Fibroblast of lung (primary cell): ENCODE measurements around the gene ACVR2B. TPM values are rescaled to one million over a fixed set of nuclear protein-coding genes. Genes with fewer than 3 reads are reported as not detected.
A peak's percentile ranks its signal among the peaks of the same experiment; 100 is the strongest.

Experiments
- DNase-seq, 2 donors: peaks; one replicate each; pipeline versions ENCODE4 v3.0.0 to v3.0.0-alpha.2; 2010; ENCODE audit warnings: low read depth in 2 of 2
- H2AFZ ChIP-seq: 2 replicates; pipeline ENCODE4 v1.5.1; 2012; ENCODE audit warnings: low read length, control low read depth, inconsistent platforms
- H3K27ac ChIP-seq: 2 replicates; pipeline ENCODE4 v1.5.1; 2011; ENCODE audit warnings: low read length, control low read depth; ENCODE audit not compliant: insufficient read depth
- H3K27me3 ChIP-seq: 2 replicates; pipeline ENCODE4 v1.5.1; 2011; ENCODE audit warnings: mild to moderate bottlenecking, low read length; ENCODE audit not compliant: control insufficient read depth, insufficient read depth
- H3K36me3 ChIP-seq: 2 replicates; pipeline ENCODE4 v1.5.1; 2011; ENCODE audit warnings: low read length; ENCODE audit not compliant: control insufficient read depth, insufficient read depth
- H3K4me1 ChIP-seq: 2 replicates; pipeline ENCODE4 v1.5.1; 2011; ENCODE audit warnings: low read length; ENCODE audit not compliant: control insufficient read depth, insufficient read depth; ENCODE audit errors: extremely low read depth
- H3K4me2 ChIP-seq: 2 replicates; pipeline ENCODE4 v1.5.1; 2011; ENCODE audit warnings: low read length, control low read depth; ENCODE audit not compliant: insufficient read depth; ENCODE audit errors: extremely low read depth
- H3K4me3 ChIP-seq, 4 experiments: fragments of 200-600 bp in 1 of 4; sonication (generic) in 1 of 4; replicated peaks in 1 of 4; 2 replicates each; pipeline ENCODE4 v1.5.1; 2011 to 2016; ENCODE audit warnings: low read length in 4 of 4, low read depth in 3 of 4, mild to moderate bottlenecking in 3 of 4, control low read depth in 2 of 4, inconsistent platforms in 1 of 4, mixed read lengths in 1 of 4; ENCODE audit not compliant: insufficient read depth in 1 of 4; ENCODE audit errors: control extremely low read depth in 1 of 4
- H3K79me2 ChIP-seq: 2 replicates; pipeline ENCODE4 v1.5.1; 2012; ENCODE audit warnings: mild to moderate bottlenecking, low read length, inconsistent platforms; ENCODE audit not compliant: control insufficient read depth, insufficient read depth
- H3K9ac ChIP-seq: 2 replicates; pipeline ENCODE4 v1.5.1; 2011; ENCODE audit warnings: mild to moderate bottlenecking, low read length, control low read depth; ENCODE audit not compliant: insufficient read depth
- H3K9me3 ChIP-seq: 2 replicates; pipeline ENCODE4 v1.5.1; 2012; ENCODE audit warnings: low read depth, low read length; ENCODE audit not compliant: control insufficient read depth, insufficient read depth
- H4K20me1 ChIP-seq: 2 replicates; pipeline ENCODE4 v1.5.1; 2011; ENCODE audit warnings: low read length; ENCODE audit not compliant: control insufficient read depth, insufficient read depth; ENCODE audit errors: extremely low read depth
- CTCF ChIP-seq, 2 donors: IDR thresholded peaks in 1 of 2; conservative IDR thresholded peaks in 1 of 2; 1 replicate in 1 of 2; 2 replicates in 1 of 2; pipeline ENCODE4 v1.5.1; 2011 to 2012; ENCODE audit warnings: low read length in 2 of 2, control low read depth in 1 of 2, inconsistent platforms in 1 of 2, low read depth in 1 of 2, mild to moderate bottlenecking in 1 of 2
- EZH2 ChIP-seq: IDR thresholded peaks from 2 replicates; pipeline ENCODE4 v1.5.1; 2012; ENCODE audit warnings: low read length, control low read depth, mild to moderate bottlenecking; ENCODE audit errors: missing control alignments
- polyA plus RNA-seq, 2 donors: library from polyadenylated mRNA; depleted of rRNA in 1 of 2; stranded (reverse) in 1 of 2; unstranded in 1 of 2; fragments of >200 nt; gene quantifications; 2 replicates each; pipeline ENCODE4 v1.2.1, GENCODE V29; 2011 to 2012; ENCODE audit warnings: missing spikeins in 1 of 2
- total RNA-seq: library from RNA; depleted of rRNA; stranded (reverse); fragments of >200 nt; gene quantifications from 2 replicates; pipeline ENCODE4 v1.2.1, GENCODE V29; 2014

The ACVR2B gene
- total and polyA plus RNA-seq, 2 donors (not counting 1 experiment from before 2014, with no cell fraction given) = 0.60 to 2.6 TPM

GRCh38 chr3:38450853-38451252 is 2.8 kb upstream of the ACVR2B start:
- TF ChIP-seq CTCF (conservative IDR thresholded peaks at IDR 0.05 in 1 of 2, IDR thresholded peaks at IDR 0.05 in 1 of 2; ENCODE audit: low read depth in 1 of 2, low read length in 2 of 2) (no peak), EZH2 (no peak)
- Histone ChIP-seq H3K9ac (no peak overlapping the region), H3K79me2 (no peaks in the 10 kb centered on the region)

DNA sequence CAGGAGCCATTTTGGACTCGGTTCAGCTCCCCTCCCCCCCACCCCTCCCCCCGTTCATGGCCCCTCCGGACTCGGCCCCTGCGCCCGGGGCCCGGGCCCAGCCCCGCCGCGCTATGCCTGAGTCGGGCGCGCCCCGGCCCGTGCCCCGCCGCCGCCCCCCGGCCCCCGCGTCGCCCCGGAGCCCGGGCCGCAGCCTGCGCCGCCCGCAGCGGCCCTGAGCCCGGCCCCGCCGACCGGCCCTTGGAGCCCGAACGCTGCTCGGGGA is 155 bp downstream of the ACVR2B start:
- H3K27me3 ChIP-seq = no peaks in the 10 kb centered on the region
- H3K9me3 ChIP-seq = no peaks in the 10 kb centered on the region
- TF ChIP-seq EZH2 = no peak
- TF ChIP-seq CTCF (conservative IDR thresholded peaks at IDR 0.05 in 1 of 2, IDR thresholded peaks at IDR 0.05 in 1 of 2; ENCODE audit: low read depth in 1 of 2, low read length in 2 of 2) = no peak
- no peaks in the 10 kb centered on the region for H3K79me2 ChIP-seq
- H3K9ac ChIP-seq = peak overlapping the region; percentile 65
- peak overlapping the region; percentile 86 for H3K4me2 ChIP-seq
- peaks cover 2% of the 10 kb centered on the region for H3K4me1 ChIP-seq
- DNase-seq = no peak
- H4K20me1 ChIP-seq = no peaks in the 10 kb centered on the region
- peak overlapping the region in 3 of 4 experiments; percentile 12 to 71 (median 63) for H3K4me3 ChIP-seq
- H2AFZ ChIP-seq = peak overlapping the region; percentile 61
- H3K27ac ChIP-seq = no peak overlapping the region
- H3K36me3 ChIP-seq = no peaks in the 10 kb centered on the region

More at GRCh38 chr3:38450853-38451252, 2.8 kb upstream of the ACVR2B start:
- Histone ChIP-seq H3K36me3 (no peaks in the 10 kb centered on the region), H3K9me3 (no peaks in the 10 kb centered on the region), H3K4me3 (no peak overlapping the region), H2AFZ (no peak overlapping the region), H4K20me1 (no peaks in the 10 kb centered on the region), H3K27ac (no peak overlapping the region), H3K4me2 (no peak overlapping the region), H3K27me3 (no peaks in the 10 kb centered on the region), H3K4me1 (no peaks in the 10 kb centered on the region)
- no peak for DNase-seq

DNA sequence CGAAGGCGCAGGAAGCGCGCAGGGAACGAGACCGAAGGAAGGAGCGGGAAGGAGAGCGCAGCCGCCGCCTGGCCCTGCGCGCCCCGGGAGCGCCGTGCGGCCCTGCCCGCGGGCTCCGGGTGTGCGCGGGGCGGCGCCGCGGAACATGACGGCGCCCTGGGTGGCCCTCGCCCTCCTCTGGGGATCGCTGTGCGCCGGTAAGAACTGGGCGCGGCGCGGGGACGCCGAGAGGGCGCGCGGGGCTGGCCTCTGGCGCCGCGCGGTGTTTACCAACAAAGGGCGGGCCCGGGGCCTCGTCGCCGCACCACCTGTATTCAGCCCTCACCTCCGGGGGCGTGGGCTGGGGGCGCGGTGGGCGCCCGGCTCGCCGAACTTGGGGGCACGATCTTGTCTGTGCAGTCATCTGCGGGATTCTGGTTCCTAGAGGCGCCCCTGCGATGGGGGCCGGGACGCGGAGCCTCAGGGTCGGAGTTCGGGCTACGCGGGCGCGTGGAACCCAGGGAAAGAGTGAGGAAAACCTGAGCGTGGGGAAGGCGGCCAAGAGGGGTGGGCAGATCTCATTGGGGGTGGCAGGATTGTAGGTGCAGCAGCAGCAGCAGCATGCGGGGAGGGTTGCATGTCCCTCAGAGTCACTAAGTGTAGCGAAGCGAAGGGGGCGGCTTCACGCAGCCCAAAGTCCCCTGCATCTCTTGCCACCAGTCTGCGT is 641 bp downstream of the ACVR2B start:
- TF ChIP-seq CTCF (conservative IDR thresholded peaks at IDR 0.05 in 1 of 2, IDR thresholded peaks at IDR 0.05 in 1 of 2; ENCODE audit: low read depth in 1 of 2, low read length in 2 of 2) (no peak), EZH2 (no peak)
- peak; percentile 19 to 29 for DNase-seq
- Histone ChIP-seq H4K20me1 (no peaks in the 10 kb centered on the region), H3K4me1 (peaks cover 4% of the 10 kb centered on the region), H3K27ac (no peak overlapping the region), H3K79me2 (no peaks in the 10 kb centered on the region), H3K27me3 (no peaks in the 10 kb centered on the region), H3K4me3 (peak overlapping the region; percentile 37 to 71 (median 64)), H3K9ac (peak overlapping the region; percentile 65), H2AFZ (peak overlapping the region; percentile 61), H3K4me2 (peak overlapping the region; percentile 86), H3K36me3 (no peaks in the 10 kb centered on the region), H3K9me3 (no peaks in the 10 kb centered on the region)
